Measurements from ENCODE around the gene SCPEP1. TPM values are rescaled to one million over a fixed set of nuclear protein-coding genes. Genes with fewer than 3 reads are reported as not detected.

The SCPEP1 gene
- total RNA-seq, 3 donors from 2014 or later (not counting 1 experiment from before 2014, with no cell fraction given), result 28.7 to 37.2 (median 35.3) TPM

DNA sequence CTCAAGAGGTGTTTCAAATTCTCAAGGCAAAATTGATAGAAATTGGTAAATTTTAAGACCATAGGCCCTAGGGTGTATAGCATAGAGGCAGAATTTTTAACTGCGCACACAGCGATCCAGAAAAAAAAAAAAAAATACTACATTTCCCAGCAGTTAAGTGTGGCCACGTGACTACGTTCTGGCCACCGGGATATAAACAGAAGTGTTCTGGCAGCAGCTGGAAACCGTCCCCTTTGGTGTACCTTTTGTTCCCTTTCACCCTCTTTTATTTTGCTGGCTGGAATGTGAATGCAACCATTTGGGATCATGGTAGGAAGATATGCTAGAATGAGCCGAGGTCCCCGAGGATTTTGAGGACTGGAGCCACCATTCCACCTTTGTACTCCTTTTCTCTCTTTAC is 54.4 kb downstream of the SCPEP1 start:
- TF ChIP-seq, protein P1, sequence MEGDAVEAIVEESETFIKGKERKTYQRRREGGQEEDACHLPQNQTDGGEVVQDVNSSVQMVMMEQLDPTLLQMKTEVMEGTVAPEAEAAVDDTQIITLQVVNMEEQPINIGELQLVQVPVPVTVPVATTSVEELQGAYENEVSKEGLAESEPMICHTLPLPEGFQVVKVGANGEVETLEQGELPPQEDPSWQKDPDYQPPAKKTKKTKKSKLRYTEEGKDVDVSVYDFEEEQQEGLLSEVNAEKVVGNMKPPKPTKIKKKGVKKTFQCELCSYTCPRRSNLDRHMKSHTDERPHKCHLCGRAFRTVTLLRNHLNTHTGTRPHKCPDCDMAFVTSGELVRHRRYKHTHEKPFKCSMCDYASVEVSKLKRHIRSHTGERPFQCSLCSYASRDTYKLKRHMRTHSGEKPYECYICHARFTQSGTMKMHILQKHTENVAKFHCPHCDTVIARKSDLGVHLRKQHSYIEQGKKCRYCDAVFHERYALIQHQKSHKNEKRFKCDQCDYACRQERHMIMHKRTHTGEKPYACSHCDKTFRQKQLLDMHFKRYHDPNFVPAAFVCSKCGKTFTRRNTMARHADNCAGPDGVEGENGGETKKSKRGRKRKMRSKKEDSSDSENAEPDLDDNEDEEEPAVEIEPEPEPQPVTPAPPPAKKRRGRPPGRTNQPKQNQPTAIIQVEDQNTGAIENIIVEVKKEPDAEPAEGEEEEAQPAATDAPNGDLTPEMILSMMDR (IDR thresholded peaks at IDR 0.05), result no peak
- no peak overlapping the region for H3K4me3 Mint-ChIP-seq
- H3K36me3 ChIP-seq (ENCODE audit: control insufficient read depth, insufficient read depth, low read length), result no peaks in the 10 kb centered on the region
- H3K27me3 Mint-ChIP-seq (ENCODE audit: low read depth in 2 of 2), result peaks cover 13 to 18% of the 10 kb centered on the region in 2 donors
- no peaks in the 10 kb centered on the region for H3K9me3 Mint-ChIP-seq
- DNase-seq, result no peak
- H3K27ac ChIP-seq (ENCODE audit: low read length), result no peak overlapping the region
- no peak overlapping the region for H3K4me3 ChIP-seq (ENCODE audit: low read length)
- no peak overlapping the region for H3K27ac Mint-ChIP-seq
- H3K4me1 Mint-ChIP-seq, result no peaks in the 10 kb centered on the region
- ATAC-seq, result no peak
- no peaks in the 10 kb centered on the region for H3K4me1 ChIP-seq (ENCODE audit: control insufficient read depth, insufficient read depth, low read length)
- intact Hi-C loops (cut with micrococcal nuclease), result no loop called here
- WGBS (ENCODE audit: insufficient coverage), result 84% methylated on average over 7 of the region's 8 CpGs
- H3K36me3 Mint-ChIP-seq, result no peaks in the 10 kb centered on the region
- peaks cover 3% of the 10 kb centered on the region for H3K27me3 ChIP-seq (ENCODE audit: control insufficient read depth, insufficient read depth, low read length)
- H3K9me3 ChIP-seq (ENCODE audit: control insufficient read depth, insufficient read depth, low read length), result no peaks in the 10 kb centered on the region

DNA sequence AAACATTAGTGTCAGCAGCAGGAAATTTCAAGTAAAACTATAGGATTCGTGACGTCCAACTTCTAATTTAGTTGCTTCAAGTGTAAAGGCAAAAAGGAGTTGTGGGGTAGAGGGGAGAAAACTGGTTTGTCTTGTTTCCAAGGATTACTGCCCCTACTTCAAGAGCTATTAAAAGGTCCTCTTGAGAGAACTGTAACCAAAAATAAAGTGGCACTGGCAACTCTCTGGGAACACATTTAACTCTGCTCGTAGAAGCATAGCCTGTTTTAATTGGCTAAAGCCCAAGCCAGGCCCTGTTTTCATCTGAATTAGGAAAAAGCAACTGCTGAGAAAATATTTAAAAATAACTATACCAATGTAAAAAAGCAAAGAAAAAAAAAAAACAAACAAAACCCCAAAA is 55.4 kb downstream of the SCPEP1 start:
- no peak for DNase-seq
- no peak overlapping the region for H3K27ac Mint-ChIP-seq
- H3K4me3 ChIP-seq (ENCODE audit: low read length), result no peak overlapping the region
- peaks cover 12 to 22% of the 10 kb centered on the region in 2 donors for H3K27me3 Mint-ChIP-seq (ENCODE audit: low read depth in 2 of 2)
- no peak overlapping the region for H3K4me3 Mint-ChIP-seq
- no peaks in the 10 kb centered on the region for H3K36me3 ChIP-seq (ENCODE audit: control insufficient read depth, insufficient read depth, low read length)
- no peaks in the 10 kb centered on the region for H3K36me3 Mint-ChIP-seq
- H3K9me3 ChIP-seq (ENCODE audit: control insufficient read depth, insufficient read depth, low read length), result no peaks in the 10 kb centered on the region
- no peaks in the 10 kb centered on the region for H3K4me1 ChIP-seq (ENCODE audit: control insufficient read depth, insufficient read depth, low read length)
- H3K27me3 ChIP-seq (ENCODE audit: control insufficient read depth, insufficient read depth, low read length), result peaks cover 3% of the 10 kb centered on the region
- TF ChIP-seq, protein P1 (IDR thresholded peaks at IDR 0.05), result no peak
- 55% methylated on average over 3 of the region's 3 CpGs for WGBS (ENCODE audit: insufficient coverage)
- no peaks in the 10 kb centered on the region for H3K9me3 Mint-ChIP-seq
- H3K27ac ChIP-seq (ENCODE audit: low read length), result no peak overlapping the region
- intact Hi-C loops (cut with micrococcal nuclease), result no loop called here
- ATAC-seq, result no peak
- H3K4me1 Mint-ChIP-seq, result no peaks in the 10 kb centered on the region

DNA sequence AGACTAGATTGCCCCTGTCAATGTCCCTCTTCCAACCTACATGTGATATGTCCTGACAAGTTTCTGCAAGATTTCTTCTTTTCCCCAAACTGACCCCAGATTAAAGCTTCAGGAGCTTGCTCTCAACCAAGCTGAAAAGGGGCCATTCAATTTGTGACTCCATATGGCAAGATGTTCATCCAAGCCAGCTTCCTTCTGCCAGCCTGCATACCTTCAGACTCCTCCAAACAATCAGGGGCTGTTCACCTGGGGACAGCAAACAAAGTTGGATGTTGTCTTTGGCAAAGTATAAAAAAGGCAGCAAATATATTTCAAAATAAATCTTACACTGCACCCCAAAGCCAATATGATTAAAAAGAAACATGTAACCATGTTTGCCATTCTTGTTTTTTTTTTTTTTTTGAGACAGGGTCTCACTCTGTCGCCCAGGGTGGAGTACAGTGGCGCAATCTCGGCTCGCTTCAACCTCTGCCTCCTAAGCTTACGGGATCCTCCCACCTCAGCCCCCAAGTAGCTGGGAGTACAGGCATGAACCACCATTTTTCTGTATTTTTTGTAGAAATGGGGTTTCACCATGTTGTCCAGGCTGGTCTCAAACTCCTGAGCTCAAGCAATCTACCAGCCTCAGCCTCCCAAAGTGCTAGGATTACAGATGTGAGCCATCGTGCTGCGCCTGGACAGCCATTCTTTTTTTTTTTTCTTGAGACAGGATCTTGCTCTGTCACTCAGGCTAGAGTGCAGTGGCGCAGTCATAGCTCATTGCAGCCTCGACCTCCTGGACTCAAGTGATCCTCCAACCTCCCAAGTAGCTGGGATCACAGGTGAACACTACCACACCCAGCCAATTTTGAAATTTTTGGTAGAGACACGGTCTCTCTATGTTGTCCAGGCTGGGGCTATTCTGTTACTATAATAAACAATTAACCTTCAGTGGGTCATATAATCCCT is 57.1 kb downstream of the SCPEP1 start:
- H3K4me1 ChIP-seq (ENCODE audit: control insufficient read depth, insufficient read depth, low read length), result no peaks in the 10 kb centered on the region

More for the DNA sequence above, 57.1 kb downstream of the SCPEP1 start:
- ATAC-seq (no peak), DNase-seq (no peak)
- Histone ChIP-seq H3K9me3 (ENCODE audit: control insufficient read depth, insufficient read depth, low read length) (no peaks in the 10 kb centered on the region), H3K27me3 (ENCODE audit: control insufficient read depth, insufficient read depth, low read length) (peaks cover 3% of the 10 kb centered on the region), H3K27ac (ENCODE audit: low read length) (no peak overlapping the region), H3K4me3 (ENCODE audit: low read length) (no peak overlapping the region), H3K36me3 (ENCODE audit: control insufficient read depth, insufficient read depth, low read length) (no peaks in the 10 kb centered on the region)
- no peaks in the 10 kb centered on the region for H3K36me3 Mint-ChIP-seq
- H3K9me3 Mint-ChIP-seq, result no peaks in the 10 kb centered on the region
- H3K27ac Mint-ChIP-seq, result no peak overlapping the region
- WGBS (ENCODE audit: insufficient coverage), result 92% methylated on average over 9 of the region's 10 CpGs
- H3K4me3 Mint-ChIP-seq, result no peak overlapping the region
- intact Hi-C loops (cut with micrococcal nuclease), result no loop called here
- peaks cover 17 to 39% of the 10 kb centered on the region in 2 donors for H3K27me3 Mint-ChIP-seq (ENCODE audit: low read depth in 2 of 2)
- TF ChIP-seq, protein P1 (IDR thresholded peaks at IDR 0.05), result no peak
- H3K4me1 Mint-ChIP-seq, result no peaks in the 10 kb centered on the region
